Measurements from ENCODE around the gene EEF1A2.

Gene EEF1A2

DNA sequence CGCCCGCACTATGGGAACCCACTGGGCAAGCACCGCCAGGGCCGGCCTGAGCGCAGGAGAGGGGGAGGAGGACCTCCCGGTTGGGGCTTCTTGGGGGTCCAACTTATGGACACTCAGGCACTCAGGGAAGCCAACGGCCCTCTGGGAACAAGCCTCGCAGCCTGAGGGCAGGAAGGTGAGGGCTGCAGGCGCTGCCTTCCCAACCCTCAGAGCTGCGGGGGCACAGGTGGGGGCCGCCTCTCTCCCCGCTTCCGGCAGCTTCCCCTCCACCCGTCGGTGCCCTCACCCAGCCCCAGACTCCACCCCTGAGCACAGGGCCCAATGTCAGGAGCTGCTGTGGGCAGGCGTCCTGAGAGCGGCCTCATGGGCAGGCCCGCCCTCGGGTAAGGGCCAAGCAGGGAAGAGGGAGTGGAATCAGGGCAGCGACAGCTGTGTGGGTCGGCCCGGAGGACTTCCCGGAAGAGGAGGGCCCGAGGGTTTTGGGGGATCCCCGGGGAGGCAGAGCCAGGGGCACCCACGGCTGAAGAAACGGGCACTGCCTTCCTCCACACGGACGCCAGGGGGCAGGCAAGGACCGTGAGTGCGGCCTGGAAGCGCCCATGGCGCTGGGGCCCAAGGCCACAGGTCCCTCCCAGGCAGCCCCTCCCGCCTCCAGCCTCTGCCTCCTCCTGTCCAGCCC is 38.8 kb upstream of the EEF1A2 start:
- peak; percentile 95 for DNase-seq (ENCODE audit: low read depth in 2 of 3, low spot score in 1 of 3)

DNA sequence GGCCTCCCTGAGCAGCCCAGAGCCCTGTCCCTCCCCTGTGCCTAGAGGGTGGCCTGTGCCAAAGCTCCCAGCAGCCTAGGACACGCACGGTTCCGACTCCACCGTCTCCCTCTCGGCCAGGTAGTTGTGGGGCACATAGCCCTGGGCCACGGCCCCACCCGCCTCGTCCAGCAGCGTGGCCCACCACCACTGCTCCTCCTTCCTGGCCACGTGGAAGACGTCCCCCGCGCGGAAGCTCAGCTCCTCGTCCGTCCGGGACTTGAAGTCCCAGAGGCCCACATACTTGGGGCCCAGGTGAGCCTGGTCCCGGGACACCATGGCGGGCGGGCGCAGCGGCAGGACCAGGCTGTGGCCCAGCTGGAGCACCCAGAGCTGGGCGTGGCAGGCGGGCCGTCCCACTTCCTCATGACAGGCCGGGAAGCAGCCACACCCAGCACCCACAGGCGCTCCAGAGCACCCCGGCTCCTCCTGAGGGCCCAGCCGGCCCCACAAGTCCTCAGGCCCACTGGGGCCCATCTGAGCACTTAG is 38.2 kb upstream of the EEF1A2 start, which contains the start of gene PTK6:
PTK6 (minus strand) TSS at position 380 of the 528 bp plus-strand sequence; CDS start at position 318, 62 bp downstream.
- peak in 1 of 3 donors; percentile 48 for DNase-seq (ENCODE audit: low read depth in 2 of 3, low spot score in 1 of 3)

DNA sequence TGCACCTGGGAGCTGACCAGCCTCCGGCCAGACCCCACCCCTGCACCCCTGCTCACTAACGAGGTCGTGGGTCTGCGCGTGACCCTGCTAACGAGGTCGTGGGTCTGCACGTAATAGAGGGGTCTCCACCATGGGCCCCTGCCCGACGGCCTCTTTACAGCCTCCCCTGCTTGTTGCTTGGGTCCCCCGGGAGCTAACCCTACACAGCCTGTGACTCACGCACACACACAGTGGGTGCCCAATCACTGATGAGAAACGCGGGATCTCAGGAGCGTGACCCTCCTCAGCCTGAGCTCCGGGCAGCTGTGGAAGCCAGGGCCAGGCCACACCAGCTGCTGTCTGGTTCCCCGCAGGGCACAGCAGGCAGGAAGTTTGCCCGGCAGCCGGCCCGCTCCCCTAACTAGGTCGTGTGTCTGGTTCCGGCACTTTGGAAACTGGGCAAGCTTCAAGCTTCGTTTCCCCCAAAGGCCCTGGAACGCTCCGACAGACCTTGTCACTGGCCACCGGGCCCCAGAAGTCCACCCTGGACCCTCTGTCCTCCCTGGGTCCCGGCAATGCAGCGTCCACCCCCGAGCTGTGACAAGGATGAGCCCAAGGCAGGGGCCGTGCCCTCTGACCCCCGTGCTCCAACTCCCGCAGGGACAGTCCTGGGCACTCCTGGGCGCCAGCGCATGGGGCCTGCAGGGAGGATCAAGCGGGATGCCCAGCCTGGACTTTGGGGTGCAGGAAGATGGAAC is 37.5 kb upstream of the EEF1A2 start:
- DNase-seq (ENCODE audit: low read depth in 2 of 3, low spot score in 1 of 3): no peak

DNA sequence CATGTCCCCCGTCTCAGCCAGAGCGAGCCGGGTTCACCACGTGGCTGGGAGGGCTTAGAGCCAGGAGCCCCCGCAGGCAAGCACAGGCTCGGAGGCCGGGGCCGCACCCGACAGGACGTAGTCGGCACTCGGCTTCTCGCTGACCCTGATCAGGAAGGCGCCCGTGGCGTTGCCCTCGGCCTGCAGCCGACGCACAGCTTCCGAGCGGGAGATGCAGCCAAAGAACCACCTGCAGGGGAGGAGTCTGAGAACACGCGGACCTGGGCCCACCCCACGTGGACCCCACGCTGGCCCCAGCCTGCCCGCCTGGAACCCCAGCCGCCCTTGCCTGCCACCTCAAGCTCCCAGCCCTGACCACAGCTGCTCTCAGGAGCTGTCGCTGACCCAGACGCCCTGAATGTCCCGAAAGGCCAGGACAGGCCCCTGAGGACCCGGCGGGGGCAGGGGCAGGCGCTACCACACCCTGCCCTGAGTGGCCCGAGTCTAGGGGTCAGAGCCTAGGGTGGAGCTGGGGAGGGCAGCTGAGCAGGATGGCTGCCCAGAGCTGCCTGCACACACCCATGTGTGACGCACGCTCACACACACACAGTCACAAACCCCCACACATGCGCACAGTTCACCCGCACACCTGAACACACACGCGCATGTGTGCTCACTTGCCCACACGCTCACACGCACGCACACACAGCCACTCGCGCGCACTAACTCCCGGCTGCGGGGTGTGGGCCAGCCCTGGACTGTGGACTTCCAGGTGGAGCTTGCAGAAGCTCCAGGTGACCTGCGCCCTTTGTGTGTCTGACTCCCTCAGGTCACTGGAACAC is 36.2 kb upstream of the EEF1A2 start:
- no peak for DNase-seq (ENCODE audit: low read depth in 2 of 3, low spot score in 1 of 3)

DNA sequence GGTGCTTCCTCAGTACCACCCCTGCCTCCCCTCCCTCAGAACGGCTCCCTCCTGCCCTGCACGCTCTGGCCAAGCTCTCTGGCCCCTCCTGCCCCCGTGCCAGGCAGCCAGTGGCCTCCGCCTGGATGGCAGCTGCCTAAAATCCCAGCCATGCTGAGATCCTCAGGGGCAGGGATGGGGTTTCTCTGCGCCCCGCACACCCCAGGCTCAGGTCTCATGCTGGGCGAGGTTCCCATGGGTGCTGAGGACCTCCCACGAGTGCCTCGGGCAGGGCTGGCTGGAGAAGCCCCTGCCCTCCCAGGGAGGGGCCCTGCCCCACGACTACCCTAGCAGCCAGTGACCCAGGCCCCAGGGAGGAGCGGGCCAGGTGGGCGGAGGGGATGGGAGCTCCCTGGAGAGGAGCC is 35.5 kb upstream of the EEF1A2 start:
- DNase-seq (ENCODE audit: low read depth in 2 of 3, low spot score in 1 of 3): no peak

DNA sequence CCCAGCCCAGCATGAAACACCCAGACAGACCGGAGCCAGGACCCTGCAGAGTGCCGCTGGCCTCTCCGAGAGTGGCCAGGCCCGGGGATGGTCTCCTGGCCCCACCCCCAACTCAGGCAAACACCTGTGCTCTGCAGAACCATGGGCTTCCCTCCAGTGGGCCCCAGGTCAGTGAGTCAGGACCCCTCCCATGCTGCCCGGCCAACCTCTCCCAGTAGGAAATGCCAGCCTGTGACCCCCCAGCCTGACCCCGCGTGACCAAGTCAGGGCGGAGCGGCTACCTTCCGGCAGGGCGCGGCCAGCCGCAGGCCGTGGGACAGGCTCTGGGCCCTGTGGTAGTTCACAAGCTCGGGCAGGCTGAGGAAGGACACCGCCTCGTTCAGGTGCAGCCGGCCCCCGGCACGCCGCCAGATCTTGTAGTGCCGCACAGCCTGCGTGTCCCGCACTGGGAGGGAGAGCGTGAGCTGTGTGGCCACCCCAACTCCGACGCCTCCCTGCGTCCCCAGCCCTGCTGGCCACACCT is 35.0 kb upstream of the EEF1A2 start:
- DNase-seq (ENCODE audit: low read depth in 2 of 3, low spot score in 1 of 3): no peak

DNA sequence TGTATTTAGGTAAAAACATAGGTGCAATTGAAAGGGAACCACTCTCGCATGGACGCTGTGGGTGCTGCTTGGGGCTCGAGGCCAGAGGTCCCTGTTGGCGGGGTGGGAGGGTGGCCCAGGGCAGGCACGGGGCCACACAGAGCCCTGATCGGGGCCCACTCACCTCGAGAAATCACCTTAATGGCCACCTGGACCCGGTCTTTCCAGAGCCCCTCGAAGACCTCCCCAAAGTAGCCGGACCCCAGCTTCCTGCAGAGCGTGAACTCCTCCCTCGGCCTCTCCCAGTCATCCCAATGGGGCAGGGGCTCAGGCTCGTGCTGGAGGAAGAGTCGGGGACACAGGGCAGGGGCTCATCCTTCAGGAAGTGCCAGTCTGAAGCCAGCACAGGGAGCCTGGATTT is 34.5 kb upstream of the EEF1A2 start:
- no peak for DNase-seq (ENCODE audit: low read depth in 2 of 3, low spot score in 1 of 3)

DNA sequence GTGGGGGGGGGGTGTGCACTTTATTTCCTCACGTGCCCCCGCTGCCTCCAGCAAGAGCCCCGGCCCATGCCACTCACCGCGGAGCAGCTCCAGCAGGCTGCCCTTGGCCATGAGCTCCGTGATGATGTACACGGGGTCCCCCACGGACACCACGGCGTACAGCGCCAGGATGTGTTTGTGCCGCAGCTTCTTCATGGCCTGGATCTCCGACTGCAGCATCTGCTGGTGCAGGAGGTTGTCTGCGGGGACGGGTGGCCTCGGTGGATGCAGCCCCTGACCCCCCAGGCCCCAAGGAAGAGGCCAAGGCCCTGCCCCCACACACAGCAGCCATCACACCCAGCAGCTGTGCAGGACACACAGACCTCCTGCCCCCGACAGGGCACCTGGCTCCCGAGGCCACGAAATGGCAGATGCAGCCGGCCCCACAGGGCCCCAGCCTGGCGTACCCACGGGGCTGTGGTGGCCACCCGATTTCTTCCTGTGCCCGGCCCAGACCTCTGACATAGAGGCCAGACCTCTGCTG is 33.6 kb upstream of the EEF1A2 start:
- no peak for DNase-seq (ENCODE audit: low read depth in 2 of 3, low spot score in 1 of 3)

DNA sequence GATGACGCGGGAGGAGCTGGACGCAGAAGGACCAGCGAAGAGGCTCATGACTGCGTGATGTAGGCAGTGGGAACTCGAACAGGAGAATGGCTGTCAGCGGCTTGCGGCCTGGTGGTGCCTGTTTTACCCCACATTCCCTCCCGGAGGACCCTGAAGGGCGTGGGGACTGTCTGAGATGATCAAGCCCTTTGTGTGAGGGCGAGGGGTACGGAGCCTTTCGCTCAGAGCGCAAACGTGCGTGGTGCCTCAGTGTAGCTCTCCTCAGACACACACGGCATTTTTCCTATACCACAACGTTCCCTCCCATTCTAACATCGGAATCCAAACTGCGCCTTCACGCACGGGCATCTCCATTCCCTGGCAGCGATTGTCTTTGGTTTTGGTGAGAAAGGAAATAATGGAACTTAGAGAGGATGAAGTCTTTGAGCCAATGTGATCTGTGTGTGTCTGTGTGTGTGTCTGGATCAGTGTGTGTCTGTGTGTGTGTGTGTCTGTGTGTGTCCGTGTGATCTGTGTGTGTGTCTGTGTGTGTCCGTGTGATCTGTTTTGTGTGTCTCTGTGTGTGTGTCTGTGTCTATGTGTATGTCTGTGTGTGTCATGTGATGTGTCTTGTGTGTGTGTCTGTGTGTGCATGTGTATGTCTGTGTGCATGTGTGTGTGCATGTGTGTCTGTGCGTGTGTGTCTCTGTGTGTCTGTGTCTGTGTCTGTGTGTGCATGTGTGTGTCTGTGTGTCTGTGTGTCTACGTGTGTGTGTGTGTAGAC is 33.0 kb upstream of the EEF1A2 start:
- no peak for DNase-seq (ENCODE audit: low read depth in 2 of 3, low spot score in 1 of 3)

DNA sequence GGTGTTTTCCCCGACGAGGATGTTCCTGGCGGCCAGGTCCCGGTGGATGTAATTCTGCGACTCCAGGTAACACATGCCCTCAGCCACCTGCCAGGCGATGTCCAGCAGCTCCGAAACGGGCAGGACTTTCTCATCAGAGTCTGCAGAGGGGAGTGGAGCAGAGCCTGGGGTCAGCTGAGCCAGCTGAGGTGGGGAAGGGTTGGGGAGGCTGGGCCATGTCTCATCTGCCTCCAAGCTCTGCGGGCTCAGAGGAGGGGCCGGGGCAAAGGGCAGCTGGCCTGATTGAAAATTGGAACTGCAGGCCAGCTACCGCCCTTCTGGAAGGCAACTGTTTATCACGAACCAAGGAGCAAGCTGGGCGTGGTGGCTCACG is 31.9 kb upstream of the EEF1A2 start:
- no peak for DNase-seq (ENCODE audit: low read depth in 2 of 3, low spot score in 1 of 3)

DNA sequence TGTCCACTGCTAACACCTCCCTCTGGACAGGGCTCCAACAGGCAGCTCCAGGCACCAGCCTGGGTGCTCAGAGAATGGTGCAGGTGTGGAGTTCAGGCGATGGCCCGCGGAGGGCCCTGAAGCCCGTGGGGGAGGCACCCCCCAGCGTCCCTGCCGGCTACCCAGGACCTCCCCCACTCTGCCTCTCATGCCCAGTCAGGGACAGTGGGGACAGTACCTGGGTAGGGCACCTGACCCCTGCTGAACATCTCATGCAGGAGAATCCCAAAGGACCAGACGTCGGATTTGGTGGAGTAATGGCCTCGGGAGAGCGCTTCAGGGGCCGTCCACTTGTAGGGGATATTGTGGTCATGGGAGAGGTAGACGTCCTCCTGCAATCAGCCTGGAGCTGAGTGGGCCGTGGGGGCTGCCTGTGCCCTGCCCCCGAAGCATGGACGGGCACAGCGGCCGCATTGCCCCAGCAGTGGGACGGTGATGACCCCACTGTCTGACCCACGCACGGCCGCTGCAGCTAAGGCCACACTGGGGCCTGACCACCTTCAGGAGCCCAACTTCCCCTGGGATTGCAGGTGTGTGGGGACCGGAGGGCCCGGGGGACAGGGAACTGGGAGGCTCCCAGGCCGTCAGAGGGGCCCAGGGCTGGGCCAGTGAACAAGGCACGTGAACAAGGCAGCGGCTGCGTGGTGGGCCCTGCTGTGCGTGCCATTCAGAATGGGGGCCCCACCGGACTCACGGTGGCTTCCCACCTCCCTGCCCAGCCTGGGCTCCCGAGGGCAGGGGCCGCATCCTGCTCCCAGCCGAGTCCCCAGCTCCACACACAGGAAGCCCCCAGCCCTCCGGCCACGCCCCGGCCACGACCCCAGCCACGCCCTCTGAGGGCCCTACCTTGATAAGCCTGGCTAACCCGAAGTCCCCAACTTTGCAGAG is 31.2 kb upstream of the EEF1A2 start:
- DNase-seq (ENCODE audit: low read depth in 2 of 3, low spot score in 1 of 3): no peak

DNA sequence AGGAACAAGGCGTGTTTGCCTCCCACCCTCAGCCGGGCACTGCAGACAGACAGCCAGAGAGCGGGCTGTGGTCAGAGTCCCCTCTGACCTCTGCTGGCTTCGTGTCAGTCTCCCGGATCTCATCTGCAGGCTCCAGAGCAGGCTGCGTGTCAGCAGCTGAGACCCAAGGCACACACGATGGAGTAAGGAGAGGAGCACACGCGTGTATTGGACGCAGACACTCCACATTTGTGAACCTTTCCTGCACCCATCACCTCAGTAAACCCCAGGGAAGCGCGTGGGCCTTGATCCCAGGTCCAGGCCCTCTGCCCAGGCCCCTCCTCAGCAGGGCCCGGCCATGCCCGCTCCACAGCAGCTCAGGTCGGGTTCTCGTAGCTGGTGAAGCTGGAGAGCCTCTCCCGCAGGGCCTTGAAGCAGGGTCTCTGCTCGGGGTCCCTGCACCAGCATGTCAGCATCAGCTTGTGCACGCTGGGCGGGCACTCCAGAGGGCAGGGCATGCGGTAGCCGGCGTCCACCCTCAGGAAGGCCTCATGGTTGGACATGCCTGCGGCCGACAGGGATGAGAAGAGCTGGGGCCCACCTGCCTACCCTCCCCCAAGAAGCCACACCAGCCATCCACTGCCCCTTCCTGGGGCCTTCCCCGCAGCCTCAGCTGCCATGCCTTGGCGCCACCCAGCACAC is 30.4 kb upstream of the EEF1A2 start:
- DNase-seq (ENCODE audit: low read depth in 2 of 3, low spot score in 1 of 3): no peak

DNA sequence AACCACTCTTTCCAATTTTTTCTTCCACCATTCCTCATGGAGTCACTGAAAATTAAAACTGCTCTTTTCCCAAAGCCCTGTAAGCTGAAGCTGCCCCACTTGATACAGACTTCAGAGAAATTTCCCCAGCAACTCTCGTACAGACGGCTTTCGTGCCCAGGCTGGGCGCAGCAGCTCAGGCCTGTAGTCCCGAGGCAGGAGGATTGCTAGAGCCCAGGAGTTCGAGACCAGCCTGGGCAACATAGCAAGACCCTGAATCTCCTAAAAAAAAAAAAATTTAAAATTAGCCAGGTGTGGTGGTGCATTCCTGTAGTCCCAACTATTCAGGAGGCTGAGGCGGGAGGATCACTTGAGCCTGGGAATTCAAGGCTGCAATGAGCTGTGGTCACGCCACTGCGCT is 28.3 kb upstream of the EEF1A2 start:
- no peak for DNase-seq (ENCODE audit: low read depth in 2 of 3, low spot score in 1 of 3)

DNA sequence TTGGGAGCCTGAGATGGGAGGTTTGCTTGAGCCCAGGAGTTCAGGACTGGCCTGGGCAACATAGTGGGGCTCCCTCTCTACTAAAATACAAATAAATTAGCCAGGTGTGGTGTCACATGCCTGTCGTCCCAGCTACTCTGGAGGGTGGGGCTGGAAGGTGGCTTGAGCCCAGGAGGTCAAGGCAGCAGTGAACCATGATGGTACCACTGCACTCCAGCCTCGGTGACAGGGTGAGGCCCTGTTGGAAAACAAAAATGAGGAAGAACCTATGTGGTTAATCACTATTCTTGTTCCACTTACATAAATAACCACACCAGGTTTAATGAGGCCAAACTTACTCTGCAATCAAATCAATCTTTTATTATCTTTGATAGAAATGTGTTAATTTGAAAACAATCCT is 27.1 kb upstream of the EEF1A2 start:
- no peak for DNase-seq (ENCODE audit: low read depth in 2 of 3, low spot score in 1 of 3)

DNA sequence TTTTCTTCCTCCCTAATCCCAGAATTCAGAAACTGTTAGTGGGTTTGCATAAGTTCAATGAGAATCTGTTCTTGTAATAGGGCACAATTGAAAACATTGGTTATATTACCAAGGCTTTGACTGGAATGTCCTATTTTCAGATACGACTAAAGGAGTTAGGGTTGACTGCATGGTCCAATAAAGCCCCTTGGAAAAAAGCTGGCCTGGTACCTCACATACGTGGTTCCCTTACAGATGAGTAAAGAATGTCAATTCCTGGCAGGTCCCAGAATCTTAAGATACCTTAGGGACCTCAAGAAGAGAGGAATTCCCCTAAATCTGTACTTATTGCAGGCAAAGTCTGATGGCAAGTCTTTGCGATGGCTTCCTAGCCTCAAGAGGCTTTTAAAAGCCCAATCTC is 26.3 kb upstream of the EEF1A2 start:
- DNase-seq (ENCODE audit: low read depth in 2 of 3, low spot score in 1 of 3): no peak

DNA sequence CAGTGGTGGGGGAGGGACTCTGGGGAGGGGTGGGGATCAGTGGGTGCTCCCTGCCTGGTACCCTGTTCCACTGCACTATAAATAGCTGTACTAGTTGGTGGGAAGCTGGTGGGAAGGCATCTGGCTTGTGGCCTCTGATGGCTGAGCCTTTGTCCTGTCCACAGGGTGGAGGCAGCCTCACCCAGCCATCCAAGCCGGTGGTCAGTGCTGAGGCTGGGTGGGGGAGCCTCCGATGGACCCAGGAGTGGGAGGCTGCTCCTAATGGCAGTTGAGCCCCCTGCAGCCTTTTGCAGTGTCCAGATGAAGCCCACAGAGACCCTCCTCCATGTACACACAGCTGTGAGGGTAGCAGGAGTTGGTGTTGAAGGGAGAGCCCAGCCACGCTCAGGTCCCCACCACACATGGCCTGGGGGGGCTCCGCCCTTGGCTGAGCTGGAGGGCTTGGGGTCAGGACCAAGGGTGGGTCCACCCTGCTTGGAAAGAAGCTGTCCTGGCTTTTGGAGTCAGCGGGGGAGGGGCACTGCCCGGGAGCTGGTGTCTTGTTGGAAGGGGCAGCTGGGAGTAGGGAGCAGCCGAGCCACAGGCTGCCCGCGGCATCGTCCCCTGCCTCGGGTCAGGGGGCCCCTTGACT is 24.2 kb upstream of the EEF1A2 start:
- no peak for DNase-seq (ENCODE audit: low read depth in 2 of 3, low spot score in 1 of 3)

DNA sequence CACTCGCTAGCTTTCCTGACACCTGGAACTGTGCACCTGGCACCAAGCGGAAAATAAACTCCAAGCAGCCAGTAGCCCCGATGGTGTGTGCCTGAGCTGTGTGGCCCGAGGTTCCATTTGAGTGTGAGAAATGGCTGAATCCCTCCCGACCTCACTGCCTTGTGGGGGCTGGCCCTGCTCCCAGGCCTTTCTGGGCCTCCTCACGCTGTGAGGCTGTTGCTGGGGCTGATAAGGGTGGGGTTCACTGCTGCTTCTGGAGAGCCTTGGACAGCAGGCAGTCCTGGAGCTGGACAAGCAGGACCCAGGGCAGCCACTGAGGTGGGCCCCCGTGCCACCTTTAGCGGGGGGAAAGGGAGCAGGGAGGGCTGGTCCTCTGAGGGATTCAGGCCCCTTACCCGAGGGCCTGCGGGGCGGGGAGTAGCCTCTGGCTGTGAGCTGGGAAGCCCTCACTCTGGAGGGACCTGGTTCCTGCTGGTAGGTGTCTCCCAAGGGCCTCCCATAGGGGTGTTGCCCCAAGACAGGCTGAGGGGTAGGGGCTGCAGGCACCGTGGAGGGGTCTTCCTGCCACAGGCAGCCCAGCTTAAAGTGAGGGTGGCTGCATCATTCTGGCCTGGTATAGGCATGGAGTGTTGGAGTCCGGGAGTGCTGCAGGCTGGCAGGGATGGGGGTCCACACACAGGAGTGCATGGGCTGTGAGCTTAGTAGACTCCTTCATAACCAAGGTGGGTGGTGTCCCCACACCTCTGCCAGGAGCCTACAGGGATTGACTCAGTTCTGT is 23.4 kb upstream of the EEF1A2 start:
- DNase-seq (ENCODE audit: low read depth in 2 of 3, low spot score in 1 of 3): no peak

DNA sequence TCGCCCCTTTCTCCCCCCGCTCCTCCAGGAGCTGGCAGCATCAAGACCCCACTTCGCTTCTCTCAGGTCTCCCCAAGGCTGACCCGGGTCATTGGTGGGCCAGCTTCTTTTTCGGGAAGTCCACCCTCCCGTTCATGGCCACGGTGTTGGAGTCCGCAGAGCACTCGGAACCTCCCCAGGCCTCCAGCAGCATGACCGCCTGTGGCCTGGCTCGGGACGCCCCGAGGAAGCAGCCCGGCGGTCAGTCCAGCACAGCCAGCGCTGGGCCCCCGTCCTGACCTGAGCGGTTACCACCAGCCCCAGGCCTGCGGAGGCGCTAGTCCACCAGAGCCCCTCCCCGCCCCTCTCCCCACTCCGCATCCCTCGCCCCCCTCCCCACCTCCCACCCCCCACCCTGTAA is 22.7 kb upstream of the EEF1A2 start:
- no peak for DNase-seq (ENCODE audit: low read depth in 2 of 3, low spot score in 1 of 3)
